ENCODE measurements around the gene CD177. TPM values are rescaled to one million over a fixed set of nuclear protein-coding genes. Genes with fewer than 3 reads are reported as not detected.

Gene CD177
- total and polyA plus RNA-seq, 9 of the 15 experiments (the other 6 are each of a cell fraction or from before 2014, with no cell fraction given), result not detected

GRCh38 chr19:43337737-43338136 lies 15.7 kb upstream of the CD177 start (continued):
- TF ChIP-seq REST (IDR thresholded peaks at IDR 0.05; ENCODE audit: borderline replicate concordance) (no peak), REST (CRISPR knock-in tag; IDR thresholded peaks at IDR 0.05; ENCODE audit: low read depth) (no peak), FOXK2 (conservative IDR thresholded peaks at IDR 0.05 in 1 of 2, IDR thresholded peaks at IDR 0.05 in 1 of 2; ENCODE audit: low read depth in 2 of 2) (no peak), DIDO1 (tag; IDR thresholded peaks at IDR 0.05; ENCODE audit: low read depth) (no peak), ZNF282 (CRISPR knock-in tag; IDR thresholded peaks at IDR 0.05) (no peak), ATF6 (CRISPR knock-in tag; IDR thresholded peaks at IDR 0.05) (no peak), U2AF2 (optimal IDR thresholded peaks at IDR 0.05; ENCODE audit: low read depth, low read length) (no peak), ZNF140 (CRISPR knock-in tag; IDR thresholded peaks at IDR 0.05) (no peak), STAT5B (CRISPR knock-in tag; IDR thresholded peaks at IDR 0.05) (no peak), DACH1 (IDR thresholded peaks at IDR 0.05; ENCODE audit: partially characterized antibody) (no peak)
- TF ChIP-seq, protein P1, sequence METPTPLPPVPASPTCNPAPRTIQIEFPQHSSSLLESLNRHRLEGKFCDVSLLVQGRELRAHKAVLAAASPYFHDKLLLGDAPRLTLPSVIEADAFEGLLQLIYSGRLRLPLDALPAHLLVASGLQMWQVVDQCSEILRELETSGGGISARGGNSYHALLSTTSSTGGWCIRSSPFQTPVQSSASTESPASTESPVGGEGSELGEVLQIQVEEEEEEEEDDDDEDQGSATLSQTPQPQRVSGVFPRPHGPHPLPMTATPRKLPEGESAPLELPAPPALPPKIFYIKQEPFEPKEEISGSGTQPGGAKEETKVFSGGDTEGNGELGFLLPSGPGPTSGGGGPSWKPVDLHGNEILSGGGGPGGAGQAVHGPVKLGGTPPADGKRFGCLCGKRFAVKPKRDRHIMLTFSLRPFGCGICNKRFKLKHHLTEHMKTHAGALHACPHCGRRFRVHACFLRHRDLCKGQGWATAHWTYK (CRISPR knock-in tag; IDR thresholded peaks at IDR 0.05), result no peak
